Measurements from ENCODE around the gene UBE3B. TPM values are rescaled to one million over a fixed set of nuclear protein-coding genes. Genes with fewer than 3 reads are reported as not detected.

The UBE3B gene
- total RNA-seq, 1 donor from 2014 or later, result 32.6 TPM

GRCh38 chr12:109580684-109581333 is 103.4 kb downstream of the UBE3B start:
- H3K4me3 ChIP-seq (ENCODE audit: low read depth, low read length), result no peak overlapping the region
- TF ChIP-seq, protein P1, sequence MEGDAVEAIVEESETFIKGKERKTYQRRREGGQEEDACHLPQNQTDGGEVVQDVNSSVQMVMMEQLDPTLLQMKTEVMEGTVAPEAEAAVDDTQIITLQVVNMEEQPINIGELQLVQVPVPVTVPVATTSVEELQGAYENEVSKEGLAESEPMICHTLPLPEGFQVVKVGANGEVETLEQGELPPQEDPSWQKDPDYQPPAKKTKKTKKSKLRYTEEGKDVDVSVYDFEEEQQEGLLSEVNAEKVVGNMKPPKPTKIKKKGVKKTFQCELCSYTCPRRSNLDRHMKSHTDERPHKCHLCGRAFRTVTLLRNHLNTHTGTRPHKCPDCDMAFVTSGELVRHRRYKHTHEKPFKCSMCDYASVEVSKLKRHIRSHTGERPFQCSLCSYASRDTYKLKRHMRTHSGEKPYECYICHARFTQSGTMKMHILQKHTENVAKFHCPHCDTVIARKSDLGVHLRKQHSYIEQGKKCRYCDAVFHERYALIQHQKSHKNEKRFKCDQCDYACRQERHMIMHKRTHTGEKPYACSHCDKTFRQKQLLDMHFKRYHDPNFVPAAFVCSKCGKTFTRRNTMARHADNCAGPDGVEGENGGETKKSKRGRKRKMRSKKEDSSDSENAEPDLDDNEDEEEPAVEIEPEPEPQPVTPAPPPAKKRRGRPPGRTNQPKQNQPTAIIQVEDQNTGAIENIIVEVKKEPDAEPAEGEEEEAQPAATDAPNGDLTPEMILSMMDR (IDR thresholded peaks at IDR 0.05; ENCODE audit: insufficient read depth, low read length, severe bottlenecking), result no peak
- H3K36me3 ChIP-seq (ENCODE audit: control insufficient read depth, insufficient read depth, low read length), result peaks cover 13% of the 10 kb centered on the region
- FAIRE-seq, result no peak
- DNase-seq (ENCODE audit: low read depth), result peak; percentile 18
- H3K27me3 ChIP-seq (ENCODE audit: control insufficient read depth, insufficient read depth, low read length), result no peaks in the 10 kb centered on the region

GRCh38 chr12:109581334-109581691 is 103.9 kb downstream of the UBE3B start:
- H3K4me3 ChIP-seq (ENCODE audit: low read depth, low read length), result no peak overlapping the region
- DNase-seq (ENCODE audit: low read depth), result no peak
- TF ChIP-seq, protein P1 (IDR thresholded peaks at IDR 0.05; ENCODE audit: insufficient read depth, low read length, severe bottlenecking), result no peak
- FAIRE-seq, result no peak
- peaks cover 10% of the 10 kb centered on the region for H3K36me3 ChIP-seq (ENCODE audit: control insufficient read depth, insufficient read depth, low read length)
- no peaks in the 10 kb centered on the region for H3K27me3 ChIP-seq (ENCODE audit: control insufficient read depth, insufficient read depth, low read length)

GRCh38 chr12:109581856-109582255 is 104.4 kb downstream of the UBE3B start:
- H3K36me3 ChIP-seq (ENCODE audit: control insufficient read depth, insufficient read depth, low read length), result peaks cover 12% of the 10 kb centered on the region
- DNase-seq (ENCODE audit: low read depth), result peak; percentile 94
- FAIRE-seq, result peak; percentile 86

DNA sequence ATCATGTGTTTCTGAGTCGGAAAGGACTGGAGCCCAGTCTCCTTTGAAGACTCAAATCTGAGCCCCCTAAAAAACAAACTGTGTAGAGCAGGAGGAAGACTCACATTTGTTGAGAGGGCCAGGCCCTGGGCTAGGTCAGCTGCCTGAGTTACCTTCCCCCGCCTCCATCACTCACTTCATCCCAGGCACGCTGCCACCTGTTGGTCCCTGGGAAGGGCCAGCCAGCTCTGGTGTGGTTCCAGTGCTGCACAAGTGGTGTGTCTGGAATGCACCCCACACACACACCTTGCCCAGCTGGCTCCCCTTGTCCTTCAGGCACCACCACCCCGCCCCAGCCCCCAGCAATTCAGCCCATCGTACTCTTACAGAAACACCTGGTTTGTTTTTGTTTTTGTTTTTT is 105.2 kb downstream of the UBE3B start:
- TF ChIP-seq, protein P1 (IDR thresholded peaks at IDR 0.05; ENCODE audit: insufficient read depth, low read length, severe bottlenecking), result peak; percentile 33
- no peak overlapping the region for H3K4me3 ChIP-seq (ENCODE audit: low read depth, low read length)
- no peak for FAIRE-seq
- H3K27me3 ChIP-seq (ENCODE audit: control insufficient read depth, insufficient read depth, low read length), result no peaks in the 10 kb centered on the region
- peaks cover 11% of the 10 kb centered on the region for H3K36me3 ChIP-seq (ENCODE audit: control insufficient read depth, insufficient read depth, low read length)
- peak; percentile 41 for DNase-seq (ENCODE audit: low read depth)

More at GRCh38 chr12:109581856-109582255, 104.4 kb downstream of the UBE3B start:
- Histone ChIP-seq H3K27me3 (ENCODE audit: control insufficient read depth, insufficient read depth, low read length) (no peaks in the 10 kb centered on the region), H3K4me3 (ENCODE audit: low read depth, low read length) (no peak overlapping the region)
- TF ChIP-seq, protein P1 (IDR thresholded peaks at IDR 0.05; ENCODE audit: insufficient read depth, low read length, severe bottlenecking), result no peak

- Histone ChIP-seq H3K36me3 (ENCODE audit: control insufficient read depth, insufficient read depth, low read length) (peaks cover 17% of the 10 kb centered on the region), H3K27me3 (ENCODE audit: control insufficient read depth, insufficient read depth, low read length) (no peaks in the 10 kb centered on the region), H3K4me3 (ENCODE audit: low read depth, low read length) (no peak overlapping the region)
- DNase-seq (ENCODE audit: low read depth), result no peak
- TF ChIP-seq, protein P1 (IDR thresholded peaks at IDR 0.05; ENCODE audit: insufficient read depth, low read length, severe bottlenecking), result no peak
- no peak for FAIRE-seq
These were observed 106.3 kb downstream of the UBE3B start for GRCh38 chr12:109583733-109584132.

Other genes with a start within 250 kb of the UBE3B start
- not detected in 2 replicates for gene FOXN4, start 168.3 kb upstream of the UBE3B start, total RNA-seq
- 0.13 TPM in 1 of 2 replicates, not detected in the other for gene MYO1H, start 129.7 kb upstream of the UBE3B start, total RNA-seq
- gene KCTD10, start 334 bp upstream of the UBE3B start, total RNA-seq, result 20.8 and 22.9 TPM in 2 replicates
- gene MMAB, start 95.9 kb downstream of the UBE3B start, total RNA-seq, result 33.5 and 36.9 TPM in 2 replicates
- 14.3 and 16.1 TPM in 2 replicates for gene MVK, start 96.2 kb downstream of the UBE3B start, total RNA-seq
- under 0.01 TPM in 1 of 2 replicates, not detected in the other for gene FAM222A, start 236.2 kb downstream of the UBE3B start, total RNA-seq

Data from bronchial epithelial cell (primary cell).